A549 treated with GW870086 at 1 μM for 4 hours (cell line): Measurements from ENCODE around the gene PELI3. TPM values are rescaled to one million over a fixed set of nuclear protein-coding genes. Genes with fewer than 3 reads are reported as not detected.

ENCODE experiments used
- total RNA-seq: library from RNA; stranded (reverse); fragments of 200-300 nt; extraction: Qiagen RNA extraction; gene quantifications from 5 replicates; pipeline ENCODE4 v1.2.3, GENCODE V29; 2022; ENCODE audit warnings: low read depth

PELI3 gene, protein sequence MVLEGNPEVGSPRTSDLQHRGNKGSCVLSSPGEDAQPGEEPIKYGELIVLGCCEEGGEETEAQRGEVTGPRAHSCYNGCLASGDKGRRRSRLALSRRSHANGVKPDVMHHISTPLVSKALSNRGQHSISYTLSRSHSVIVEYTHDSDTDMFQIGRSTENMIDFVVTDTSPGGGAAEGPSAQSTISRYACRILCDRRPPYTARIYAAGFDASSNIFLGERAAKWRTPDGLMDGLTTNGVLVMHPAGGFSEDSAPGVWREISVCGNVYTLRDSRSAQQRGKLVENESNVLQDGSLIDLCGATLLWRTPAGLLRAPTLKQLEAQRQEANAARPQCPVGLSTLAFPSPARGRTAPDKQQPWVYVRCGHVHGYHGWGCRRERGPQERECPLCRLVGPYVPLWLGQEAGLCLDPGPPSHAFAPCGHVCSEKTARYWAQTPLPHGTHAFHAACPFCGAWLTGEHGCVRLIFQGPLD
- total RNA-seq = 3.7 to 5.8 TPM (median 4.8 TPM) in 5 replicates

DNA sequence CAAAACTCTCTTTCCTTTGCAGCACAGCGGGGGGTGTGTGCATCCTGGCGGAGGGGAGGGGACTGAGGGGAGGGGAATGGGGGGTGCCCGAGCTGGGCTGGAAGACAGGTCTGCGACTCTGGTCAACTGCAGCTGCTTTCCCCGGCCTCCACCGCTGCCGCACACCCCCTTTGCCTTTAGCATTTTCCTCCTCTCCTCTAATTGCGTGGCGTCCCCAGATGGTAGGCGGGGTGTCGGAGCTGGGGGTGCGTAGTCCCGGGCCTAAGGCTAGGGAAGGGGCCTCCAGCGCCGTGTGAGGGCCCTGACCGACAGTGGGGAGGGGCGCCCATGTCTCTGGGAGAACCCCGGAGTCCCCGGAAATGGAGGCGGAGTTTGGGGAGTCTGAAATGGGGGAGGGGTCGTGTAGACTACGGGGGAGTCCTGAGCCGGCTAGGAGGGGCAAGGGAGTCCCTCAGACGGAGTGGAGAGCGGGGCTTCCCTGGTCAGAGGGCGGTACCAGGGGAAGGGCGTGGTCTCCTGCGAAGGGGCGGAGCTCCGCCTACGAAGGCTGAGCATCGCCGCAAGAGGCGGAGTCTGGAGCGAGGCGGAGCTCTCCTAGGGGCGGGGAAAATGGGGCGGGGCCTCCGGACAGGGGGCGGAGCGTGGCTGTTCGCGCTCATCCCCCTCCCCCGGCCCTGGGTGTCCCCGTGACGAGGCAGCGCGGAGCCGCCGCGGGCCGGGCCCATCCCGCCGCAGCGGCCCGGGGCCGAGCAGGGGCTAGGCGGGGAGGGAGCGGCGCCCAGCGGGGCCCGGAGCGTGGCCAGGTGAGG is at the start of gene PELI3:
Gene PELI3, plus strand, starts transcription at position 681 of the 809 bp plus-strand sequence. CDS start 1,224 bp downstream, outside the sequence.

DNA sequence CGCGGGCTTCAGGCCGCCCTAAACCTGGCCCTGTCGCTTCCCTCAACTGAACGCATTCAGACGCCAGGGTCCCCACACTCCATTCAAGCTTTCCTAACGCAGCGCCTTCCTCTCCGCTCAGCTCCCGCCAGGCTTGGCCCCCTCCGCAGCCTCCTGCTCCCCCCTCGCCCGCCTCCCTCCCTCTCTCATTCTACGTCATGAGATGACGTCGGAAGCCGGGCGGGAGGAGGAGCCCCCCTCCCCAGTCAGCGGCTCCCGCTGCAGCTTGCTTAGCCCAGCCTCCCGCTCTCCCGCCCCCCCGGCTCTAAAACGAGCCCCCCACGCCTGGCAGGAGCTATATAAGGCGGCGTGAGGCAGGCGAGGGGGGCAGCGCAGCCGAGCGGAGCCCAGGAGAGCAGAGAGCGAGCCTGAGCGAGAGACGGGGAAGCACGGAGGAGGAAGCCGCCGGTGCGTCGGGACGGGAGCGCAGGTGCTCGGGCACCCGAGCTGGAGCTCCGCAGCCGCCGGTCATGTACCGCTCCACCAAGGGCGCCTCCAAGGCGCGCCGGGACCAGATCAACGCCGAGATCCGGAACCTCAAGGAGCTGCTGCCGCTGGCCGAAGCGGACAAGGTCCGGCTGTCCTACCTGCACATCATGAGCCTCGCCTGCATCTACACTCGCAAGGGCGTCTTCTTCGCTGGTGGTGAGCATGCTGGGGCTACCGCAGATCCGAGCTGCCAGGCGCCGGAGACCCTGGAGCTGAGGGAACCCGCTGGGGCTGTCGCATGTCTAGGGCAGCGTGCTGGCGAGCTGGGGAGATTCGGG is 45.8 kb upstream of the PELI3 start, which contains the start of gene NPAS4:
Gene NPAS4, plus strand, starts transcription at position 365 of the 806 bp plus-strand sequence. Its CDS starts 145 bp downstream, at position 510.

DNA sequence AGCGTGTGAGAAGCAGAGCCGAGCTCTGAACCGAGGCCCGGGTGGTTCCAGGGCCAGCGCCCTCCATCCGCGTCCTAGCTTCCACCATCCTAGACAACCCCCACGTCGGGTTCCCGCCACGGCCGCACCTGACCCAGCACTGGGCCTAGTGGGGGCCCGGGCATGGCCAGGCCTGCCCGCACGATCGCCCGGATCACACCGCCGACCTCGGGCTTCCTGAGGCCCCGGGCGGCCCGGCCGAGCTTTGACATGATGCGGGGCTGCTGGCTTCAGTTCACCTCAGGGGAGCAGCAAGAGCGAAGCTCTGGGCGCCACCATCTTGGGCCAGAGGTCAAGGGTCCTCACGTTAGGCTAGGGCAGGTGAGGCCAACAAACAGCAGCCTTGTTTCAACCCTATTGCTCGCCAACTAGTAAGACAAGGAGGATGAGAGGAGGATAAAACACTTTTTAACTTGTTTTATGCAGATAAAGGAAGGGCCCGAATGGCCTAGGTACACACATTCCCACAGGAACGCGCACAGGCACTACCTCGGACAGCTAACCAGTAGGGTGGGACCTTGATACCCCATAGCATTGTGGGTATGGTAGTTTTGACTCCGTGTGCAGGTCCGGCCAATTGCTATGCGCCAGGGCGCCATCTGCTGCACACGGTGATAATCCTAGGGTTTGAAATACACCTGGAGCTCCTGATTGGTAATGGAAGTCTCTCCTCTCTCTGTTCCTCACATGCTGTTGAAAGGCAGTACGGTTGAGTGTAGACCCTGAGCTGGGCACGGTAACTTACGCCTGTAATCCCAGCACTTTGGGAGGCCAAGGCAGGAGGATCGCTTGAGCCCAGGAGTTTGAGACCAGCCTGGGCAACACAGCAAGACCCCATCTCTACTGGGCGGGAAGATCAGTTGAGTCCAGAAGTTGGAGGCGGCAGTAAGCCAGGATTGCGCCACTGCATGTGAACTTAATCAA is 27.9 kb upstream of the PELI3 start, which contains the start of gene MRPL11:
Gene MRPL11, minus strand, starts transcription at position 345 of the 963 bp plus-strand sequence. Its CDS starts 94 bp downstream, at position 251.

DNA sequence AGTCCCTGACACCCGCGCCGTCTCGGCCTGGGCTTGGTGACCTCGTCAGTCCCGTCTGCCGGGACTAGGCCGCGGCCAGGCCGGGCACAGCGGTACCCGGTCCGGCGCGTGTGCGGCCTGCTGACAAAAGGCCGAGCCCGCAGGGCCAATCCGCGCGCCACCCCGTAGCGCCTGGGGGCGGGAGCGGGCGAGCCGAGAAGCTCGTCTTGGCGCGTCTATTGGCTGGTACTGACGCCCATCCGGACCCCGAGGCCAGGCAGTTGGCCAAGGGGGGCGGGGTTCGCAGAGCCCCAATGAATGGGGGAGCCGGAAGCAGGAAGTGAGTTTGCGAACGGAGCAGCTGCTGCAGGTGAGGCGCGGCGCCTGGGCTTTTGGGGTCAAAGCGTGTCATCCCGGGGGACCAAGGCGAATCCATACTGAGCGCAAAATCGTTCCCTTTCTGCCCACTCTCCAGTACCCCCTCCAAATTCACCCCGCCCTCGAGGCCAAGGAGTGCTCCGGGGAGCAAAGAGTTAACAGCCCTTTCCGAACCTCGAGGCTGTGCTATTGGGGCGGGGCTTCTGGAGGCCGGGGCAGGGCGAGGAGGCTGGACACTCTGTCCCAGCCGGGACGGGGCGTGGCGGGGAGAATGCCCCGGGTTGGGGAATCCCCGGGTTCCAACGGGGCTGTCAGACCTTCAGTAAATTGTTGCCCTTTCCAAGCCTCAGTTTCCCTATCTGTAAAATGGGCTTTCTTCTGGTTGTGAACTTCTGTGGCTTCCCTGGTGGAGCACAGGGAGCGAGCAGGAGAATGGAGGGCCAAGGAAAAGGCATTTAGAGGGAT is 13.6 kb downstream of the PELI3 start, which contains the start of gene DPP3:
Gene DPP3, plus strand, starts transcription at position 318 of the 822 bp plus-strand sequence. CDS start 1,767 bp downstream, outside the sequence.

DNA sequence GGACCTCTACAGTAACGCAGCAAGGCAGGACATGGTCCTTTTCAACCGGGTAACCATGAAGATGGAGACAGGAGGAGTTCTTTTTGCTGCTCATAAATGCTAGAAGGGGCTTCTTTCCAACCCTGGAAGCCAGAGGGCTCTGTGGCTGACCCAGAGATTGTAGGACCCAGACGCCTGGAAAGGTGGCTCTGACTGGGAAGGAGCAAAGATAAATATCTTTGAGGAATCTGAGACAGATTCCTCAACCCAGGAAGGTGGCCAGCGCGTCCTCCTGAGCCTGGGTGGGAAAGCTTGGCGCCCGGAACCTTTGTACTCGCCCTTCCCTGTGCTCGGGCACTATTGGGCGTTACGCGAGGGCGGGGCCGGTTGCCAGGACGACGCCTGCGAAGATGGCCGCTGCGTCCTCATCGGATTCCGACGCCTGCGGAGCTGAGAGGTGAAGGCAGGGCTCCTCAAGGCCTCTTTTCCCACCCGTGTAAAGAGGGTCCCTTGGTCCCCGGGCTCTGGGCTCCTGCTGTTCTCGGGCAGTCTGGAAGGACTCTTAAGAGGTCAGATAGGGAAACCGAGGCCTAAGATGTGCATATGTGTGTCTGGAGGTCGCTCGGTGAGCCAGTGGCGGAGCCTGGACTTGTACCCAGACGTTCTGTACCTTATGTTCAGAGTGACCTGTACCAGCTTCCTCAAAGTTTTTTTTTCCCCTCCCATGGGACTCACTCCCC is 43.7 kb downstream of the PELI3 start, which contains the start of gene BBS1:
Gene BBS1, plus strand, starts transcription at position 365 of the 719 bp plus-strand sequence. Its CDS starts 25 bp downstream, at position 390.

Other genes with a start within 250 kb of the PELI3 start
- 39.5 to 45.3 TPM (median 41.9 TPM) in 5 replicates for gene KLC2, start 209.2 kb upstream of the PELI3 start, total RNA-seq
- gene RAB1B, start 198.3 kb upstream of the PELI3 start, total RNA-seq = 120 to 147 TPM (median 144 TPM) in 5 replicates
- gene CNIH2, start 188.7 kb upstream of the PELI3 start, total RNA-seq = 1.7 to 2.4 TPM (median 2.4 TPM) in 5 replicates
- 96.1 to 128 TPM (median 120 TPM) in 5 replicates for gene YIF1A, start 177.8 kb upstream of the PELI3 start, total RNA-seq
- gene TMEM151A, start 175.0 kb upstream of the PELI3 start, total RNA-seq = 2.2 to 4.0 TPM (median 3.7 TPM) in 5 replicates
- gene CD248, start 149.9 kb upstream of the PELI3 start, total RNA-seq = not detected in 5 replicates
- 25.9 to 37.9 TPM (median 35.9 TPM) in 5 replicates for gene RIN1, start 130.5 kb upstream of the PELI3 start, total RNA-seq
- 76.2 to 102 TPM (median 88.6 TPM) in 5 replicates for gene BRMS1, start 121.8 kb upstream of the PELI3 start, total RNA-seq
- gene B4GAT1, start 119.3 kb upstream of the PELI3 start, total RNA-seq = 12.6 to 17.8 TPM (median 17.0 TPM) in 5 replicates
- gene SLC29A2, start 95.1 kb upstream of the PELI3 start, total RNA-seq = 3.5 to 5.7 TPM (median 5.3 TPM) in 5 replicates
- not detected in 5 replicates for gene NPAS4, start 45.9 kb upstream of the PELI3 start, total RNA-seq
- gene MRPL11, start 28.1 kb upstream of the PELI3 start, total RNA-seq = 98.8 to 122 TPM (median 111 TPM) in 5 replicates
- 51.9 to 59.3 TPM (median 57.4 TPM) in 5 replicates for gene DPP3, start 13.5 kb downstream of the PELI3 start, total RNA-seq
- gene BBS1, start 43.7 kb downstream of the PELI3 start, total RNA-seq = 9.8 to 11.9 TPM (median 10.7 TPM) in 5 replicates
- 7.4 to 14.0 TPM (median 12.4 TPM) in 5 replicates for gene ZDHHC24, start 79.1 kb downstream of the PELI3 start, total RNA-seq
- gene ACTN3, start 80.0 kb downstream of the PELI3 start, total RNA-seq = 0.05 TPM in 1 of 5 replicates, not detected in the others
- 31.3 to 37.8 TPM (median 33.7 TPM) in 5 replicates for gene CTSF, start 101.7 kb downstream of the PELI3 start, total RNA-seq
- gene CCDC87, start 126.2 kb downstream of the PELI3 start, total RNA-seq = 0.21 to 0.68 TPM (median 0.53 TPM) in 5 replicates
- 24.5 to 30.1 TPM (median 26.7 TPM) in 5 replicates for gene CCS, start 126.3 kb downstream of the PELI3 start, total RNA-seq
- gene RBM14, start 149.7 kb downstream of the PELI3 start, total RNA-seq = 59.5 to 81.7 TPM (median 68.6 TPM) in 5 replicates
- 133 to 146 TPM (median 135 TPM) in 5 replicates for gene RBM4, start 171.8 kb downstream of the PELI3 start, total RNA-seq
- gene RBM4B, start 211.0 kb downstream of the PELI3 start, total RNA-seq = 18.5 to 19.9 TPM (median 18.9 TPM) in 5 replicates